Jurkat, Clone E6-1 (cell line): ENCODE data around the gene GFPT2.

ENCODE experiments used
- DNase-seq: peaks from one replicate; pipeline ENCODE4 v3.0.0-alpha.2; 2011; ENCODE audit warnings: low read depth, low spot score
- H3K4me3 ChIP-seq: 2 replicates; pipeline ENCODE4 v1.5.1; 2011; ENCODE audit warnings: mild to moderate bottlenecking, low read length, control low read depth, moderate library complexity

The GFPT2 gene

GRCh38 chr5:180338001-180338707 is 15.0 kb downstream of the GFPT2 start:
- DNase-seq, result no peak
- no peak overlapping the region for H3K4me3 ChIP-seq

- H3K4me3 ChIP-seq, result no peak overlapping the region
- no peak for DNase-seq
Measured at GRCh38 chr5:180336234-180337020, 16.7 kb downstream of the GFPT2 start.

GRCh38 chr5:180335614-180336233 is 17.4 kb downstream of the GFPT2 start:
- DNase-seq, result no peak
- no peak overlapping the region for H3K4me3 ChIP-seq

GRCh38 chr5:180334751-180335613 is 18.2 kb downstream of the GFPT2 start:
- no peak for DNase-seq
- no peak overlapping the region for H3K4me3 ChIP-seq

- DNase-seq, result no peak
- H3K4me3 ChIP-seq, result no peak overlapping the region
Measured at GRCh38 chr5:180334176-180334575, 19.0 kb downstream of the GFPT2 start.

GRCh38 chr5:180333661-180334060 is 19.5 kb downstream of the GFPT2 start:
- DNase-seq, result no peak
- no peak overlapping the region for H3K4me3 ChIP-seq

- H3K4me3 ChIP-seq, result no peak overlapping the region
Measured at GRCh38 chr5:180332861-180333260, 20.3 kb downstream of the GFPT2 start.

GRCh38 chr5:180332051-180332517 is 21.1 kb downstream of the GFPT2 start:
- H3K4me3 ChIP-seq, result no peak overlapping the region
- DNase-seq, result no peak

More at GRCh38 chr5:180332861-180333260, 20.3 kb downstream of the GFPT2 start:
- DNase-seq, result no peak

- no peak for DNase-seq
- no peak overlapping the region for H3K4me3 ChIP-seq
Measured at GRCh38 chr5:180331647-180331950, 21.5 kb downstream of the GFPT2 start.

GRCh38 chr5:180330810-180331646 is 22.1 kb downstream of the GFPT2 start:
- no peak for DNase-seq
- H3K4me3 ChIP-seq, result no peak overlapping the region

- no peak overlapping the region for H3K4me3 ChIP-seq
- peak; percentile 45 for DNase-seq
Measured at GRCh38 chr5:180330270-180330648, 22.9 kb downstream of the GFPT2 start.

- no peak for DNase-seq
- no peak overlapping the region for H3K4me3 ChIP-seq
Measured at GRCh38 chr5:180329606-180330269, 23.4 kb downstream of the GFPT2 start.

- no peak overlapping the region for H3K4me3 ChIP-seq
- no peak for DNase-seq
Measured at GRCh38 chr5:180329138-180329435, 24.0 kb downstream of the GFPT2 start.

GRCh38 chr5:180328296-180329137 is 24.6 kb downstream of the GFPT2 start:
- peak; percentile 81 for DNase-seq
- H3K4me3 ChIP-seq, result no peak overlapping the region

GRCh38 chr5:180326989-180327565 is 26.1 kb downstream of the GFPT2 start:
- DNase-seq, result no peak

GRCh38 chr5:180324601-180324950 is 28.6 kb downstream of the GFPT2 start:
- no peak overlapping the region for H3K4me3 ChIP-seq
- no peak for DNase-seq

More at GRCh38 chr5:180326989-180327565, 26.1 kb downstream of the GFPT2 start:
- H3K4me3 ChIP-seq, result no peak overlapping the region

GRCh38 chr5:180323941-180324600 is 29.1 kb downstream of the GFPT2 start:
- H3K4me3 ChIP-seq, result no peak overlapping the region
- DNase-seq, result no peak
